Activated T-helper 1 cell treated with anti-CD3 and anti-CD28 coated beads, Interleukin-2, amount 50 U/mL, for 16 hours (primary cell): Measurements from ENCODE around the gene ANO7.

ENCODE experiments used
- DNase-seq, 2 donors: peaks; one replicate each; pipeline ENCODE4 v3.0.0-alpha.2; 2020; ENCODE audit warnings: low read depth in 1 of 2, low spot score in 1 of 2

The ANO7 gene

DNA sequence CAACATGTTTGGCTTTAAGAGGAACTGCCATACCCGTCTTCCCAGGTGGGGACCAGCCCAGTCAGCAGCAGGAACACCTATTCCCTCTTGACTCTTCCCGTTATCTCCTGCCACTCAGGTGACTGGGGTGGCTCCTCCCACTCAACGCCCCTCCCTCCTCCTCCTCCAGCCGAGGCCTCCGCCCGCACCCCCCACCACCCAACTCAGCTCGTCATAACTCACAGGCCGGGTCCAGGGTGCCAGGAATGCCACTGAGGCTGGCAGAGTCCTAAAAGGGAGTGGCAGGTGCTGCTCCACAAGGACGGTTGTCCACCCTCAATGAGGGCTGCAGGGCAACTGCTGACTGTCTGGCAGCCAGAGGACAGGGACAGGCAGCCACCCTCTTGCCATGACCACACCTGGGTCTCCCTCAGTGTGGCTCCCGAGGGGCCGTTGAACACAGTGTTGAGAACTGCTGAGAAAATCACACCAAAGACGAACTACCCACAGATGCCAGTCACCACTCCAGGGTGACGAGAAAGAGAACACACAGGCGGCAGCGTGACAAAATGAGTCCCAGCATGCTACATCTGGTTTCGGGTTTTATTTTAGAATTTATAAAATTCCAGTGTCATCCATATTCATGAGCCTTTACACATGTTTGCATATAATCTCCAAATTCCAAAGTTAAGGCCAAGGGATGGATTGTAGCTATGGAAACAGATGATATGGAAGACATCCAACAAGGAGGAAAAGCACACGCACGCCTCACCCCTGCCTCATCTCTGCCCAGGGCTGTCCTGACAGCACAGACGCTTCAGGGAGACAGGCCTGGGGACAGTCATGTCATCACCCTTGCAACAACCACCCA is 38.5 kb downstream of the ANO7 start:
- DNase-seq = no peak

DNA sequence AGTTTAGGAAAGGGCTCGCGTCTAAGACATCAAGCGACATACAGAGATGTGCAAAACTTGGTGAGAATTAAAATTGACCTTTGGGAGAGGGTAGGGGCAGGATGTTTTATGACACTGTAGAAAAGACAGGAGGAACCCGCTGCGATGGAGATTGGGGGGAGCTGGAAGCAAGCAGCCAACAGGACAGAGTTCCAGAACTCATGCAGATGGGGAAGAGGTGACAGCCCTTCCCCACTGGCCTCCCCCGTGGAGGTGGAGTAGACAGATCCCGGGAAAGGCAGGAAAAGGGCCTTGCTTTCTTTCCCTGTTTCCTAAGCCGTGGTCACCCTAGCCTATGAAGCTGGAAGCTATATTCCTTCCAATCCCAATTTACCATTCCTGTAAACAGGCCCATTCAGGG is 39.1 kb downstream of the ANO7 start:
- no peak for DNase-seq

DNA sequence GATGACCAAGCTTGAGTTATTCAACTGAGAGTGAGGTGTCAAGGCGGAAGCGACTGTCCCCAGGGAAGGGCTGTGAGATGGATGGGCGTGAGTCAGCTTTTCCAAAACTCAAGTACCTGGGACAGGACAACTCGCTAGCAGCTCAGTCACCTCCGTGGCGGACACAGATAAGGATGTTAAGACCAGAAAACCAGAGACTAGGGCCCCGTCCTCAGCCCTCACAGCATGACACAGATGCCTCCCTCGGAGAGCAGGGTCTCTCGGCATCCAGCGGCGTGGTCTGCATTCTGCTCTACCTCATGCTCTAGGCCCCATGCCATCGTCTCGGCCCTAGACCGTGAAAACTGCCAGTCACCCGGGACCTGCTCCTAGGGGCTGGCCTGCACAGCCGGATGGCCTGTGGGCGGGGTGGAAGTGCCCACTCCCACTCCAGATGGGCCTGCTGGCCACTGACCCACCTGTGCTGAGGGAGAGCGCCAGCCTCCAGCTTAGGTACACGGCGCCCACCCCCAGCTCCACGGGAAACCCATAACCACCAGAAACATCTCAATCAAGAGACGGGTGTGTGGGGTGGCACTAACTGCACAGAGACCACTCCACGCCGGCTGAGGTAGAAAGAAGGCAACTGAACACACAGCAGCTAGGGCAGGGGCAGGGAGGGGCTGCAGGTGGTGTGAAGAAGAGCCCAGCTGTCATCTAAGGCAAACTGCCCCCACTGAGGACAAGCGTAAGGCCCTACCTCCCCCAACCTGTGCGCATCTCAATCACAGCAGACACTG is 39.8 kb downstream of the ANO7 start:
- no peak for DNase-seq

DNA sequence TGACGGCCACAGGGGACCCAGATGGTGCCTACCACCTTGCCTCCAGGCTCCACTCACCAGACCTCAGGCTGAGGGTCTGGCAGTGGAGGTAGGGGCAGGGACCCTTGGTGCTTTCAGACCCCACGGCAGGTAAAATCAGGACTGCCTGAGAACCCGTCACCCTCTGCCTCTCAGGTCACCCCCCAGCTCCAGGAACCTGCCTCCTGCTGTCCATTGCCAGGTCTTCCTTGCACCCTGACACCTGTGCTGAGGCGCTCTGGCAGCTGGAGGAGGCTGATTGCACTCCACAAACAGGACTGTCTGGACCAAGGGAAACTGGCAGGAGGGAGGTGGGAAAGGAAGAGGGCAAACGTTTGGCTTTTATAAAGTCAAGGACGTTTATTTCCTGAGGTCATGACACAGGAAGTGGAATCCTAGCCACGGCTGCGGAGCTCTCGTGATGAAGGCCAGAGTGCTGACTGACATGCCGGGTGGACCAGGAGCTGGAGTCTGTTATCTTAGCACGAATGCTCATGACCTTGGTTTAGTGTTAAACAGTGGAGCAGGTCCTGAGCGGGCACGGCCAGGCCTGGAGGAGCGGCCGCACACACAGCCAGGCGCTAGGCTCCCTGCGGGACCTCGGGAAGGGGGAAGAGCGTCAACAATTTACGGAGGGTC is 40.5 kb downstream of the ANO7 start:
- no peak for DNase-seq

DNA sequence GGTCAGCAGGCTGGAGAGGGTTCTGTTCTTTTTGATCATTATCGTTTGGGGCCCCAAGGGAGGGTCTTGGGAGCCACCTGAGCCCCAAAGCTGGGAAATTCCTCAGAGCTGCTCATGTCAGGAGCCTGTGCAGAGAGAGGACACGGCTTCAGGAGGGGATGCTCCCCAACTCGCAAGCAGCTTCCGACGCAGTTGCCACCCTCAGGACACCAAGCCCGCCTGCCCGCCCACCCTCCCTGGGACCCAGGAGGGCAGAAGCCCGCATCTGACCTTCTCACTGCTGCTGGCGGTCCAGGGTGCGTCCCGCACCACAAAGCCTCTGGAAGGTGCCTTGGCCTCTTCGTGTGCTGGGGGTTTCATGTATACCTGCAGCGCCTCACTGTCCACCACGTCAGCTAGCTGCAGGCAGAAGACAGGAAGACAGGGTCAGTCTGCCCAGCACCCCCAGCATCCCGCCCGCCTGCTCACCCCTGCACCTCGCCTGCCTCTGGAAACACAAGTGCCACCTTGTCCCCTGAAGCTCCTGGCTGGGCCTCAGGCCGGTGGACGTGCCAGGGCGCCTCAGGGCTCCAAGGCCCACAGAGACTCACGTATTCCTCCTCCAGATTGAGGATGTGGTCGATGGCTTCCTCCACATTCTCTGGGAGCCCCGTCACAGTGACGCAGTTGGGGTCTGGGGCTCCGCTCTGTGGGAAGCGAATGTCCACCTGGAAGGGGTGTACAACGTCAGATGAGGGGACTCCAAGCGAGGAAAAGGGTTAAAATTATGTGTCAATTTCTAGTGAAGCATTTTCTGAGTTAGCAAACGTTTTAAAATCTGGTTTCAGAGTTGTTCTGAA is 41.3 kb downstream of the ANO7 start:
- DNase-seq = no peak

GRCh38 chr2:241230435-241230834 is 42.0 kb downstream of the ANO7 start:
- DNase-seq = no peak

- DNase-seq = no peak
Observed at GRCh38 chr2:241232736-241233575, 44.5 kb downstream of the ANO7 start.

DNA sequence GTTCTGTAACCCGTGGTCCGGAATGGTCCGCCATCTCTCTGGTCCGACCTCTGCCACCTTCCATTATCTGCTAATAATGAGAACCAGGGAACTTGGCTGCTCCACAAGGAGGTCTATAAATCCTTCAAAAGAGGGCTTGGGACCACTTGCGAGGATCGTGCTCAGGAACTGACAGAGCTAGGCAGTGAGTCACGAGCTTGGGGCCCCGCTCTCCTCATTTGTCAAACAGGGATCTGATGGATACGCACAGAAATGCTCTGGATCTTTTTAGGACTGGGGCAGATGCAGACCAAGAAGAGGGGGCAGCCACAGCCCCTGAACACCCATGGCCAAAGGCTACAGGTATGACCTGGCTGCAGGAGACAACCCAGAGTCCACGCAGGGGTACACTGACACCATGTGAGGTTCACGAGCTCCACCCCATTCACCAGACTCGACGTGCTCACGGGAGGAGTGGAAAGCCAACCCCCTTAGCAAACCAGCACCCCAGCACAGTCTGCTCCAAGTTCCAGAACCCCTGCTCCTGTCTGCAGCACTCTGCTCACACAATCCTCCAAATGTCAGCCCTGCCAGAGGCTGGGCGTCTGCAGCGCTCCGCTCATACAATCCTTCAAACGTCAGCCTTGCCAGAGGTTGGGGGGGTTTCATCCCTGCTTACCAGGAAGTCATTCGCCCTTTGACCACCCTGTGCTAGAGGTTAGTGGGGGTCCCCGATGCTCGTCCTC is 45.8 kb downstream of the ANO7 start:
- no peak for DNase-seq

DNA sequence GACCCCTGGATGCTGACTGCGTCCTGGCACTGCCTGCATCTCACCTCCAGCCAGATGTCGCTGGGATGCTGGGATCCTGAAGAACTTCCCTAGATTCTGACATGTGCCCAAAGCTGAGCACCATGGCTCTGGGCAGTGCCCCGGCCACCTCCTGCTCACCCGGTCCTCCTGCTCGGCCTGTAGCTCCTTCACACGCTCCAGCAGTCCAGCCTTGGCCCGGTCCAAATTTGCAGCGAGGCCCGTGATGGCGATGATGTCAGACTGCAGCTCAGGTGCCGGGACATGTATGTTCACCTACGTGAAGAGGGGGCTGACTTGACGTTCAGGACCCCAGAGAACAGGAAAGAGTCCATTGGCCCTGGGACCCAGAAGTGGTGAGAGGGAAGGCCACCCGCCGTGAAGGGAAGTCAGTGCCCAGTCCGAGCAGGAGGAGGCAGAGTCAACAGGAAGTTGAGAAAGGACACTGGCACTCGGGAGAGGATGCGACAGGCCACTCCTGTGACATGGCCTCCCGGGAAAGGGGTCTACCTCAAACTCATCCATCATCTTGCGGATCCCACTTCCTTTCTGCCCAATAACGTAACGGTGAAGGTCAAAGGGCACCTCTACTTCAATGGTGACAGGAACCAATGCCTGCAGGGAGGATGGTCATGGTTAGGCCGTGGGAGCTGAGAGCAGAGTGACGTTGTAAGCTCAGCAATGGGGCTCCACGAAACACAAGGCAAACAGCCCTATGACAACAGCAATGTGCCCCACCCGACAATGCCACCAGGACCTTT is 46.7 kb downstream of the ANO7 start:
- no peak for DNase-seq

DNA sequence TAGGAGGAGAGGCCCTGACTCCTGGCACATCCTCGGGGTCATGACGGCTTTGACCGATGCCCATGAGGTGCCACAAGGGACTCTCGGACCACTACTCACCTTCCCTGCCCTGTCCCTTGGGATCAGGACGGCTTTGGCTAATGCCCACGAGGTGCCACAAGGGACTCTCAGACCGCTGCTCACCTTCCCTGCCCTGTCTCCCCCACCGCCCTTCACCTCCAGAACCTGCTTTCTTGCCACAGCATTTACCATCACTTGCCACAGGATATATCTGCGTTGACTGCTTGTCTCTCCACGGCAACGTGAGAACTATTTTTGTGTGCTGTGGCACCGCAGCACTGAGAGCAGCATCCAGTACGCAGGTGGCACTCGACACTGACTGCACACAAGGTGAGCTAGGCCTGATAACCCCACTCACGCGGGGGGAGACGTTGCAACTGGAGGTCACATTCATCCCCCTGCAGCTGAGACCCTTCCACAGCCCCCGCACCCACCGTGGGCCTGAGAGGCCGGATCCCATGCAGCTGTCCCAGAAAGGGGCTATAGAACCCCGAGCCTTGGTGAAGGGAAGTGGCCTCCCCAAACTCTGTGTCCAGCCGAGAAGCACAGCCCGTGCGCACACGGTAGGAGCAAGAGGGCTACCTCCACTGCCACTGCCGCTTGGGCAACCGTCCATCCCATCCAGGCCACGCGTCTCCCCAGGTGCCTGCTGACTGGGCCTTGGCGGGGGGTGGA is 47.5 kb downstream of the ANO7 start:
- DNase-seq = no peak

- DNase-seq = no peak
Observed at GRCh38 chr2:241237047-241237446, 48.6 kb downstream of the ANO7 start.

DNA sequence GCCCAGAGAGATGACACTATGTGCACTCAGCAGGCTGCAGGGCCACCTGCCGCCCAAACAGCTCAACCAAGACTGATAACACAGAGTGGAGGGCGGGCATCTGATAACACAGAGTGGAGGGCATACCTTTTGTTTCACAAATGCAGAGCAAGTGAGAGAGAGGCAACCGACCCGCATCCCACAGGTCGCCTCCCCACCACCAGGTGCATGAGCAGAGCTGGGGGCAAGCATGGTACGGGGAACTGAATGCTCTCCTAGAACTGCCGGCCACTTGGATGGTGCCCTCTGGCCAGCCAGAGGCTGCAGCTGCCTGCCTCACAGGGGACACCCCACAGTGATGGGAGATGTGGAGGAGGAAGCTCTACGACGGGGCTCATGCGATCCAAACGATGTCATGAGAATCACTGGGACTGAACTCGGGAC is 49.5 kb downstream of the ANO7 start:
- no peak for DNase-seq

- no peak for DNase-seq
Observed at GRCh38 chr2:241238693-241239198, 50.3 kb downstream of the ANO7 start.

GRCh38 chr2:241239552-241240202 is 51.2 kb downstream of the ANO7 start:
- DNase-seq = no peak

- DNase-seq = no peak
Observed at GRCh38 chr2:241240320-241241004, 52.0 kb downstream of the ANO7 start.

GRCh38 chr2:241241669-241242068 is 53.2 kb downstream of the ANO7 start:
- no peak for DNase-seq

GRCh38 chr2:241242306-241242705 is 53.8 kb downstream of the ANO7 start:
- DNase-seq = no peak
